Kidney (tissue), 14 donors: ENCODE data around the gene MYH6. TPM values are rescaled to one million over a fixed set of nuclear protein-coding genes. Genes with fewer than 3 reads are reported as not detected.

ENCODE experiments used
- DNase-seq, 5 donors: peaks; one replicate each; pipeline ENCODE4 v3.0.0-alpha.2; 2013 to 2020
- FAIRE-seq: peaks from 2 replicates; lab custom pipeline; 2012; peaks lifted over from hg19 to GRCh38; lab: Jason Lieb, UNC
- H3K27ac ChIP-seq, 2 donors: one replicate each; pipeline ENCODE4 v1.7.0; 2013; ENCODE audit warnings: low read depth in 2 of 2, low read length in 2 of 2, inconsistent platforms in 1 of 2
- H3K27me3 ChIP-seq: one replicate; pipeline ENCODE4 v1.7.1; 2013; ENCODE audit warnings: low read length, inconsistent platforms; ENCODE audit not compliant: control insufficient read depth, insufficient read depth
- H3K36me3 ChIP-seq, 3 donors: one replicate each; pipeline versions ENCODE4 v1.7.0 to v1.7.1; 2013; ENCODE audit warnings: low read length in 3 of 3, control low read depth in 1 of 3, inconsistent platforms in 1 of 3; ENCODE audit not compliant: insufficient read depth in 3 of 3, control insufficient read depth in 2 of 3
- H3K4me1 ChIP-seq, 3 donors: one replicate each; pipeline versions ENCODE4 v1.7.0 to v1.7.1; 2013; ENCODE audit warnings: low read length in 3 of 3, inconsistent platforms in 1 of 3, low read depth in 1 of 3; ENCODE audit not compliant: control insufficient read depth in 2 of 3, insufficient read depth in 2 of 3
- H3K4me3 ChIP-seq, 3 donors: one replicate each; pipeline versions ENCODE4 v1.7.0 to v1.8.1; 2013; ENCODE audit warnings: low read length in 3 of 3, control low read depth in 1 of 3, inconsistent platforms in 1 of 3
- H3K9ac ChIP-seq, 3 donors: one replicate each; pipeline versions ENCODE4 v1.7.0 to v1.7.1; 2013; ENCODE audit warnings: low read length in 3 of 3, control low read depth in 1 of 3, inconsistent platforms in 1 of 3
- H3K9me3 ChIP-seq, 3 donors: one replicate each; pipeline versions ENCODE4 v1.7.0 to v1.7.1; 2013; ENCODE audit warnings: low read length in 3 of 3, control low read depth in 1 of 3, inconsistent platforms in 1 of 3; ENCODE audit not compliant: control insufficient read depth in 2 of 3, insufficient read depth in 1 of 3
- CTCF ChIP-seq: IDR thresholded peaks from 3 replicates; pipeline ENCODE4 v1.5.1; 2012; ENCODE audit warnings: mild to moderate bottlenecking, moderate library complexity, borderline replicate concordance; ENCODE audit not compliant: insufficient read depth; ENCODE audit errors: extremely low read depth
- intact Hi-C: fragments of 100-400 bp; cut with DNase I; formaldehyde crosslinking; loops from one replicate; pipeline ENCODE4 v1.11.1; 2022
- polyA plus RNA-seq: library from polyadenylated mRNA; stranded (reverse); fragments of 350-450 nt; fragmentation: Illumina TruSeq; extraction: RNeasy Lipid Tissue Mini Kit (QIAGEN cat#74804); gene quantifications from one replicate; pipeline ENCODE4 v1.2.3, GENCODE V29; 2014; ENCODE audit warnings: low read depth, low replicate concordance; ENCODE audit not compliant: insufficient read depth
- total RNA-seq: library from RNA; stranded (reverse); fragmentation: NEBNext Ultra II Directional; extraction: Animal tissue kit (Norgen Biotek cat#: 25700); gene quantifications from one replicate; pipeline ENCODE4 v1.2.1, GENCODE V29; 2021
- donor health status: control.
- donor health status: control.
- donor health status: control.
- donor health status: control.
- donor health status: control.
- donor health status: DM: yes; HTN: yes; CAD: no.
- donor health status: Normal renal cell carcinoma (clear cell type).

MYH6 gene
- total and polyA plus RNA-seq, 2 donors from 2014 or later, result 0.03 to 0.13 TPM

- intact Hi-C loops, result no loop called here
- Histone ChIP-seq H3K9me3 (no peaks in the 10 kb centered on the region), H3K27ac (peak overlapping the region; percentile 34 to 47), H3K4me3 (peak overlapping the region in 1 of 3 donors; percentile 9), H3K4me1 (peaks cover 0 to 11% (median 0%) of the 10 kb centered on the region in 3 donors), H3K9ac (no peak overlapping the region), H3K27me3 (no peaks in the 10 kb centered on the region), H3K36me3 (no peaks in the 10 kb centered on the region)
- DNase-seq (peak in 4 of 5 donors; percentile 28 to 77 (median 49)), FAIRE-seq (no peak)
- no peak for TF ChIP-seq CTCF
Observed at GRCh38 chr14:23447361-23448350, 39.6 kb upstream of the MYH6 start.

GRCh38 chr14:23446291-23446851, 38.3 kb upstream of the MYH6 start:
- Histone ChIP-seq H3K27me3 (no peaks in the 10 kb centered on the region), H3K27ac (no peak overlapping the region), H3K9me3 (no peaks in the 10 kb centered on the region), H3K4me1 (peaks cover 0 to 11% (median 0%) of the 10 kb centered on the region in 3 donors), H3K4me3 (no peak overlapping the region), H3K36me3 (no peaks in the 10 kb centered on the region), H3K9ac (no peak overlapping the region)
- intact Hi-C loops, result no loop called here
- DNase-seq (peak in 2 of 5 donors; percentile 18 to 32), FAIRE-seq (no peak)
- TF ChIP-seq CTCF, result no peak

- H3K4me3 ChIP-seq, result no peak overlapping the region
- FAIRE-seq (no peak), DNase-seq (peak in 1 of 5 donors; percentile 15)
- no peak for TF ChIP-seq CTCF
- H3K4me1 ChIP-seq, result peaks cover 0 to 11% (median 0%) of the 10 kb centered on the region in 3 donors
- no peaks in the 10 kb centered on the region for H3K9me3 ChIP-seq
- H3K36me3 ChIP-seq, result no peaks in the 10 kb centered on the region
- H3K9ac ChIP-seq, result no peak overlapping the region
- intact Hi-C loops, result no loop called here
- H3K27me3 ChIP-seq, result no peaks in the 10 kb centered on the region
- H3K27ac ChIP-seq, result no peak overlapping the region
Observed at GRCh38 chr14:23445773-23446172, 37.7 kb upstream of the MYH6 start.
